H9 (cell line): ENCODE measurements around the gene SLC36A2. TPM values are rescaled to one million over a fixed set of nuclear protein-coding genes. Genes with fewer than 3 reads are reported as not detected.

Experiments used
- DNase-seq: peaks from one replicate; pipeline ENCODE4 v3.0.0-alpha.2; 2017
- H2AFZ ChIP-seq: one replicate; pipeline ENCODE4 v1.6.1; 2013; ENCODE audit warnings: mild to moderate bottlenecking, low read length, control low read depth, moderate library complexity
- H2AK5ac ChIP-seq: 2 replicates; pipeline ENCODE4 v1.6.1; 2013; ENCODE audit warnings: low read length, control low read depth, mixed read lengths; ENCODE audit not compliant: insufficient read length
- H2BK120ac ChIP-seq: one replicate; pipeline ENCODE4 v1.6.1; 2013; ENCODE audit warnings: low read depth, mild to moderate bottlenecking, low read length, control low read depth, inconsistent platforms; ENCODE audit not compliant: poor library complexity, severe bottlenecking
- H2BK12ac ChIP-seq: 2 replicates; pipeline ENCODE4 v1.6.1; 2013; ENCODE audit warnings: low read length, control low read depth, mixed read lengths, low read depth; ENCODE audit not compliant: insufficient read length
- H2BK15ac ChIP-seq: 2 replicates; pipeline ENCODE4 v1.6.1; 2013; ENCODE audit warnings: low read depth, low read length, control low read depth
- H2BK20ac ChIP-seq: one replicate; pipeline ENCODE4 v1.6.1; 2013; ENCODE audit warnings: low read depth, mild to moderate bottlenecking, low read length, control low read depth, inconsistent platforms; ENCODE audit not compliant: poor library complexity, severe bottlenecking
- H2BK5ac ChIP-seq: 2 replicates; pipeline ENCODE4 v1.6.1; 2013; ENCODE audit warnings: low read length, control low read depth, mixed read lengths; ENCODE audit not compliant: insufficient read length
- H3K14ac ChIP-seq: 2 replicates; pipeline ENCODE4 v1.6.1; 2013; ENCODE audit warnings: low read length, control low read depth; ENCODE audit not compliant: insufficient read depth
- H3K18ac ChIP-seq: 2 replicates; pipeline ENCODE4 v1.6.1; 2013; ENCODE audit warnings: low read depth, mild to moderate bottlenecking, mixed read lengths, low read length, control low read depth; ENCODE audit not compliant: insufficient read length
- H3K23ac ChIP-seq: 2 replicates; pipeline ENCODE4 v1.6.1; 2013; ENCODE audit warnings: low read length, control low read depth, mixed read lengths, low read depth; ENCODE audit not compliant: insufficient read length
- H3K23me2 ChIP-seq: 2 replicates; pipeline ENCODE4 v1.6.1; 2013; ENCODE audit warnings: low read depth, mild to moderate bottlenecking, mixed read lengths, low read length, control low read depth; ENCODE audit not compliant: insufficient read length, poor library complexity, severe bottlenecking
- H3K27ac ChIP-seq: 2 replicates; pipeline ENCODE4 v1.5.1; 2013; ENCODE audit warnings: low read length, control low read depth, mixed read lengths, low read depth; ENCODE audit not compliant: insufficient read length
- H3K27me3 ChIP-seq: 2 replicates; pipeline ENCODE4 v1.6.1; 2013; ENCODE audit warnings: low read length, control low read depth, inconsistent platforms; ENCODE audit not compliant: insufficient read depth
- H3K4ac ChIP-seq: 2 replicates; pipeline ENCODE4 v1.6.1; 2013; ENCODE audit warnings: low read depth, mild to moderate bottlenecking, control low read depth, inconsistent platforms, low read length, moderate library complexity
- H3K4me1 ChIP-seq: 2 replicates; pipeline ENCODE4 v1.6.1; 2013; ENCODE audit warnings: low read length, control low read depth, inconsistent platforms; ENCODE audit not compliant: insufficient read depth
- H3K4me2 ChIP-seq: 2 replicates; pipeline ENCODE4 v1.6.1; 2013; ENCODE audit warnings: low read length, control low read depth, mixed read lengths; ENCODE audit not compliant: insufficient read length, insufficient read depth
- H3K56ac ChIP-seq: 2 replicates; pipeline ENCODE4 v1.6.1; 2013; ENCODE audit warnings: low read depth, mild to moderate bottlenecking, mixed read lengths, low read length, control low read depth; ENCODE audit not compliant: insufficient read length
- H3K79me1 ChIP-seq: 2 replicates; pipeline ENCODE4 v1.6.1; 2013; ENCODE audit warnings: low read depth, mild to moderate bottlenecking, moderate library complexity, low read length, control low read depth, inconsistent platforms; ENCODE audit not compliant: insufficient read depth, poor library complexity, severe bottlenecking
- H3K79me2 ChIP-seq: 2 replicates; pipeline ENCODE4 v1.6.1; 2013; ENCODE audit warnings: low read length, control low read depth, inconsistent platforms; ENCODE audit not compliant: insufficient read depth
- H3K9ac ChIP-seq: 2 replicates; pipeline ENCODE4 v1.6.1; 2013; ENCODE audit warnings: low read length, control low read depth, mixed read lengths; ENCODE audit not compliant: insufficient read length; ENCODE audit errors: extremely low read depth
- H3K9me3 ChIP-seq: one replicate; pipeline ENCODE4 v1.6.1; 2013; ENCODE audit warnings: low read depth, low read length, inconsistent platforms; ENCODE audit not compliant: control insufficient read depth
- H3T11ph ChIP-seq: one replicate; pipeline ENCODE4 v1.6.1; 2013; ENCODE audit warnings: mild to moderate bottlenecking, low read length, control low read depth, inconsistent platforms
- H4K20me1 ChIP-seq: one replicate; pipeline ENCODE4 v1.6.1; 2013; ENCODE audit not compliant: control insufficient read depth, insufficient read length, insufficient read depth
- H4K5ac ChIP-seq: 2 replicates; pipeline ENCODE4 v1.6.1; 2013; ENCODE audit warnings: low read depth, mild to moderate bottlenecking, mixed read lengths, low read length, control low read depth; ENCODE audit not compliant: insufficient read length
- H4K8ac ChIP-seq: replicated peaks from 2 replicates; pipeline ENCODE4 v1.6.1; 2013; ENCODE audit warnings: low read length, control low read depth, mixed read lengths, low read depth; ENCODE audit not compliant: insufficient read length
- H4K91ac ChIP-seq: 2 replicates; pipeline ENCODE4 v1.6.1; 2013; ENCODE audit warnings: low read depth, mild to moderate bottlenecking, moderate library complexity, mixed read lengths, low read length, control low read depth; ENCODE audit not compliant: insufficient read length
- H3K27ac Mint-ChIP-seq, 3 experiments: 2 replicates in 2 of 3; 3 replicates in 1 of 3; pipeline ENCODE4 v1.8.0; 2020 to 2021; ENCODE audit warnings: mixed read lengths in 3 of 3, mild to moderate bottlenecking in 1 of 3, moderate library complexity in 1 of 3
- H3K27me3 Mint-ChIP-seq: 2 replicates; pipeline ENCODE4 v1.8.0; 2021; ENCODE audit warnings: low read depth, mild to moderate bottlenecking, moderate library complexity, mixed read lengths
- H3K36me3 Mint-ChIP-seq, 3 experiments: 2 replicates in 2 of 3; 3 replicates in 1 of 3; pipeline ENCODE4 v1.8.0; 2020 to 2021; ENCODE audit warnings: low read depth in 3 of 3, mixed read lengths in 3 of 3; ENCODE audit not compliant: insufficient read depth in 1 of 3
- H3K4me1 Mint-ChIP-seq, 2 experiments: 2 replicates each; pipeline ENCODE4 v1.8.0; 2020; ENCODE audit warnings: mixed read lengths in 2 of 2
- H3K4me3 Mint-ChIP-seq, 2 experiments: 2 replicates in 1 of 2; 3 replicates in 1 of 2; pipeline ENCODE4 v1.8.0; 2020 to 2021; ENCODE audit warnings: mild to moderate bottlenecking in 2 of 2, mixed read lengths in 2 of 2, moderate library complexity in 1 of 2
- H3K9me3 Mint-ChIP-seq, 2 experiments: 2 replicates in 1 of 2; 3 replicates in 1 of 2; pipeline ENCODE4 v1.8.0; 2020; ENCODE audit warnings: mild to moderate bottlenecking in 2 of 2, mixed read lengths in 2 of 2, moderate library complexity in 1 of 2
- CTCF ChIP-seq: fragments of 200-600 bp; sonication (generic); conservative IDR thresholded peaks from 3 replicates; pipeline ENCODE4 v1.8.0; 2021; ENCODE audit warnings: antibody characterized with exemption, mild to moderate bottlenecking
- WGBS: extraction: QIAGEN DNeasy Blood & Tissue Kit; methylation state at CpG from one replicate; pipeline ENCODE4 v1.1.7; 2013; ENCODE audit warnings: missing lambda C conversion rate, low lambda C conversion rate, mixed read lengths; ENCODE audit not compliant: insufficient read length; ENCODE audit errors: extremely low coverage; 5-methylcytosine and 5-hydroxymethylcytosine counted together
- total RNA-seq: library from RNA; stranded (reverse); gene quantifications from 2 replicates; pipeline ENCODE4 v1.2.1, GENCODE V29; 2021

Gene SLC36A2
- total RNA-seq, 1 experiment from 2014 or later, result 0.15 TPM

GRCh38 chr5:151283120-151283825 lies 64.1 kb downstream of the SLC36A2 start:
- H2BK15ac ChIP-seq, result no peak overlapping the region
- H4K5ac ChIP-seq, result no peak overlapping the region
- H3K23ac ChIP-seq, result no peak overlapping the region
- H3K23me2 ChIP-seq, result no peaks in the 10 kb centered on the region
- H3K9me3 ChIP-seq, result no peaks in the 10 kb centered on the region
- no peak overlapping the region for H3K27ac Mint-ChIP-seq
- no peaks in the 10 kb centered on the region; the same call in 1 of the 2 replicates for H3K27me3 Mint-ChIP-seq
- H3K14ac ChIP-seq, result no peak overlapping the region
- H2BK120ac ChIP-seq, result no peak overlapping the region
- H4K91ac ChIP-seq, result no peak overlapping the region
- H3K56ac ChIP-seq, result no peak overlapping the region
- H3K79me1 ChIP-seq, result no peaks in the 10 kb centered on the region
- H2BK20ac ChIP-seq, result no peak overlapping the region
- no peak overlapping the region for H4K8ac ChIP-seq
- no peak for TF ChIP-seq CTCF
- H3K4ac ChIP-seq, result no peak overlapping the region
- H3K4me2 ChIP-seq, result no peak overlapping the region
- no peak overlapping the region for H2AFZ ChIP-seq
- H3T11ph ChIP-seq, result no peak overlapping the region
- WGBS, result no CpG with 5 or more reads among the region's 4 CpGs
- H3K27ac ChIP-seq, result no peak overlapping the region
- H3K9me3 Mint-ChIP-seq, result no peaks in the 10 kb centered on the region; a peak in 1 of 5 replicates
- peaks cover 6% of the 10 kb centered on the region; the same call in 1 of the 2 replicates for H3K4me1 ChIP-seq
- no peaks in the 10 kb centered on the region for H4K20me1 ChIP-seq
- no peak overlapping the region for H3K9ac ChIP-seq
- H2BK5ac ChIP-seq, result no peak overlapping the region
- no peaks in the 10 kb centered on the region for H3K27me3 ChIP-seq
- H2AK5ac ChIP-seq, result no peak overlapping the region
- H2BK12ac ChIP-seq, result no peak overlapping the region
- H3K18ac ChIP-seq, result no peak overlapping the region
- DNase-seq, result no peak
- no peaks in the 10 kb centered on the region for H3K79me2 ChIP-seq
- H3K4me1 Mint-ChIP-seq, result peaks cover 9 to 12% of the 10 kb centered on the region in 2 experiments
- no peak overlapping the region for H3K4me3 Mint-ChIP-seq
- no peaks in the 10 kb centered on the region for H3K36me3 Mint-ChIP-seq
